ENCODE results near the gene UBA3. TPM values are rescaled to one million over a fixed set of nuclear protein-coding genes. Genes with fewer than 3 reads are reported as not detected.

The UBA3 gene
- total RNA-seq, 1 donor: 77.1 TPM

DNA sequence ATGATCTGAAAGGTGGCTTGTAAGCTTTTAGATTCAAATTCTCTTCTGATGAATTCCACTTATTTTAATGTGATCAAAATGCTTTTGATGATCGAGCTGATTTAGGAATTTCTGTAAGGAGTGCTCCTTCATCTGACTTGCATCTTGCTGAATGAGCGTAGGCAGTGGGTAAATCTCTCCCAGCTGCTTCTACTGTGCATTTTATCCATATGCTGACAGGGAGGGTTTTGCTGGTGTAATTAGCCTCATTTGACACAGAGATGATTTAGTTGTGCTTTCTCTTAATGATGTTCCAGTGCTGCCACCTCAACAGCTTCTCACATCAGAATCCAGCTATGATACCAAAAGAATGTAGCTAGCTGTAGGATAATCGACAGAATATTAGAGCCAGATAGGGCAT lies 46.1 kb upstream of the UBA3 start:
- Histone ChIP-seq H3K4me2 (ENCODE audit: insufficient read depth, low read length) (no peak overlapping the region), H3K79me2 (ENCODE audit: insufficient read depth, low read length) (no peaks in the 10 kb centered on the region), H3K4me1 (ENCODE audit: insufficient read depth, low read length) (no peaks in the 10 kb centered on the region), H2AFZ (ENCODE audit: low read length) (no peak overlapping the region), H3K36me3 (ENCODE audit: insufficient read depth, low read length) (no peaks in the 10 kb centered on the region), H3K27ac (ENCODE audit: low read depth, low read length) (no peak overlapping the region), H3K27me3 (ENCODE audit: insufficient read depth, low read length) (peaks cover 16% of the 10 kb centered on the region), H3K4me3 (ENCODE audit: insufficient read depth, low read length) (no peak overlapping the region), H3K9me3 (ENCODE audit: low read depth, low read length) (no peaks in the 10 kb centered on the region), H4K20me1 (ENCODE audit: insufficient read depth, low read length) (no peaks in the 10 kb centered on the region)
- TF ChIP-seq, protein P1, sequence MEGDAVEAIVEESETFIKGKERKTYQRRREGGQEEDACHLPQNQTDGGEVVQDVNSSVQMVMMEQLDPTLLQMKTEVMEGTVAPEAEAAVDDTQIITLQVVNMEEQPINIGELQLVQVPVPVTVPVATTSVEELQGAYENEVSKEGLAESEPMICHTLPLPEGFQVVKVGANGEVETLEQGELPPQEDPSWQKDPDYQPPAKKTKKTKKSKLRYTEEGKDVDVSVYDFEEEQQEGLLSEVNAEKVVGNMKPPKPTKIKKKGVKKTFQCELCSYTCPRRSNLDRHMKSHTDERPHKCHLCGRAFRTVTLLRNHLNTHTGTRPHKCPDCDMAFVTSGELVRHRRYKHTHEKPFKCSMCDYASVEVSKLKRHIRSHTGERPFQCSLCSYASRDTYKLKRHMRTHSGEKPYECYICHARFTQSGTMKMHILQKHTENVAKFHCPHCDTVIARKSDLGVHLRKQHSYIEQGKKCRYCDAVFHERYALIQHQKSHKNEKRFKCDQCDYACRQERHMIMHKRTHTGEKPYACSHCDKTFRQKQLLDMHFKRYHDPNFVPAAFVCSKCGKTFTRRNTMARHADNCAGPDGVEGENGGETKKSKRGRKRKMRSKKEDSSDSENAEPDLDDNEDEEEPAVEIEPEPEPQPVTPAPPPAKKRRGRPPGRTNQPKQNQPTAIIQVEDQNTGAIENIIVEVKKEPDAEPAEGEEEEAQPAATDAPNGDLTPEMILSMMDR (IDR thresholded peaks at IDR 0.05; ENCODE audit: extremely low read depth, low read depth, low read length): no peak
- no peak for DNase-seq (ENCODE audit: insufficient read length, low spot score, missing footprints)

GRCh38 chr3:69122403-69122802 lies 42.2 kb upstream of the UBA3 start, which contains the start of gene LMOD3:
Gene LMOD3, minus strand, starts transcription at chr3:69122595. Its CDS starts 209 bp downstream, at chr3:69122386.
- Histone ChIP-seq H3K9me3 (ENCODE audit: low read depth, low read length) (no peaks in the 10 kb centered on the region), H3K4me3 (ENCODE audit: insufficient read depth, low read length) (no peak within 1 kb of the TSS), H3K36me3 (ENCODE audit: insufficient read depth, low read length) (no peaks in the 10 kb centered on the region), H2AFZ (ENCODE audit: low read length) (no peak within 1 kb of the TSS), H4K20me1 (ENCODE audit: insufficient read depth, low read length) (no peaks in the 10 kb centered on the region), H3K27ac (ENCODE audit: low read depth, low read length) (no peak within 1 kb of the TSS), H3K4me2 (ENCODE audit: insufficient read depth, low read length) (no peak within 1 kb of the TSS), H3K79me2 (ENCODE audit: insufficient read depth, low read length) (no peaks in the 10 kb centered on the region), H3K4me1 (ENCODE audit: insufficient read depth, low read length) (no peaks in the 10 kb centered on the region), H3K27me3 (ENCODE audit: insufficient read depth, low read length) (peaks cover 11% of the 10 kb centered on the region)
- DNase-seq (ENCODE audit: insufficient read length, low spot score, missing footprints): no peak
- TF ChIP-seq, protein P1 (IDR thresholded peaks at IDR 0.05; ENCODE audit: extremely low read depth, low read depth, low read length): no peak

DNA sequence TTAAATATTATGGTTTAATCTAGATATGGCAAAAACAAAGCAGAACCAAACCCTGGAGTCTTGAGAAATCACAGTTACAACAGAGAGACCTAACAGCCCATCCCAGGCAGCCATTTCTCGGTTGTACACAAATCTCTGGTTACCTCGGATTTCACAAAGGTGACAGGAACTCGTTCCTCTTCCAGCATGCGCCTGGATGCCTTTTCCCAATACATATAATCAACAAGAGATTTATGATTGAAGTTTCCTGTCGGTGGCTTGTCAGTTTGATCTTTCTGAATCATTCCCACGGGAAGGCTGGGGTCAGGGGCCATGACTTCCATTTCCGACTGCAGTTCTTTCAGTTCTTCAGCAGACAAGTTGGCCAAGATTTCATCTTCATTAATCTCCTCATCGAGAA lies 41.8 kb upstream of the UBA3 start:
- TF ChIP-seq, protein P1 (IDR thresholded peaks at IDR 0.05; ENCODE audit: extremely low read depth, low read depth, low read length): no peak
- H3K27me3 ChIP-seq (ENCODE audit: insufficient read depth, low read length): peaks cover 10% of the 10 kb centered on the region
- H3K4me1 ChIP-seq (ENCODE audit: insufficient read depth, low read length): no peaks in the 10 kb centered on the region
- H3K9me3 ChIP-seq (ENCODE audit: low read depth, low read length): no peaks in the 10 kb centered on the region
- H3K36me3 ChIP-seq (ENCODE audit: insufficient read depth, low read length): no peaks in the 10 kb centered on the region
- no peaks in the 10 kb centered on the region for H3K79me2 ChIP-seq (ENCODE audit: insufficient read depth, low read length)
- no peak for DNase-seq (ENCODE audit: insufficient read length, low spot score, missing footprints)
- H4K20me1 ChIP-seq (ENCODE audit: insufficient read depth, low read length): no peaks in the 10 kb centered on the region
- H3K4me3 ChIP-seq (ENCODE audit: insufficient read depth, low read length): no peak overlapping the region
- no peak overlapping the region for H3K4me2 ChIP-seq (ENCODE audit: insufficient read depth, low read length)
- no peak overlapping the region for H2AFZ ChIP-seq (ENCODE audit: low read length)
- no peak overlapping the region for H3K27ac ChIP-seq (ENCODE audit: low read depth, low read length)

DNA sequence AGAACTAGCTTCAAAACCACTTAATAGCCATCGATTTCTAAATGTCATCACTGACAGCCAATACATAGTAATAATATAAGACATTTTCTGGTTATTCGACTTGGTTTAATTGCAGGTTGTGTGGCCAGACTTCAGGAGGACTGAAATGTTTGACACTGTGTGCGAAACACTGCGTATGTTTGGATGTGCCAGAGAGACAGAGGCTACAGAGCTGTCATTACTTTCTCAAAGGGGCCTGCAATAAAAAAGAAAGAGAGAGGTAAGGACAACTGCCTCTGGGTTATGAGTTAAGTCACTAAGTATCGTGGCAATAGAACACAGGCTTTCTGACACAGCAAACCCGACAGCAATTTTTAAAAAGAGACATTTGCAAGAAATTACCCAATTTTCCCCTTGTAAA lies 41.3 kb upstream of the UBA3 start:
- peaks cover 8% of the 10 kb centered on the region for H3K27me3 ChIP-seq (ENCODE audit: insufficient read depth, low read length)
- H3K9me3 ChIP-seq (ENCODE audit: low read depth, low read length): no peaks in the 10 kb centered on the region
- no peak overlapping the region for H2AFZ ChIP-seq (ENCODE audit: low read length)
- no peak for DNase-seq (ENCODE audit: insufficient read length, low spot score, missing footprints)
- H3K36me3 ChIP-seq (ENCODE audit: insufficient read depth, low read length): no peaks in the 10 kb centered on the region
- H3K4me3 ChIP-seq (ENCODE audit: insufficient read depth, low read length): no peak overlapping the region
- no peak overlapping the region for H3K27ac ChIP-seq (ENCODE audit: low read depth, low read length)
- no peaks in the 10 kb centered on the region for H3K79me2 ChIP-seq (ENCODE audit: insufficient read depth, low read length)
- H3K4me2 ChIP-seq (ENCODE audit: insufficient read depth, low read length): no peak overlapping the region
- no peaks in the 10 kb centered on the region for H3K4me1 ChIP-seq (ENCODE audit: insufficient read depth, low read length)
- no peaks in the 10 kb centered on the region for H4K20me1 ChIP-seq (ENCODE audit: insufficient read depth, low read length)
- TF ChIP-seq, protein P1 (IDR thresholded peaks at IDR 0.05; ENCODE audit: extremely low read depth, low read depth, low read length): no peak
